HG02642 (cell line): Measurements from ENCODE around the gene SAXO1.
"Not testable (repeated sequence)": the region's sequence is repeated elsewhere in the genome, so short reads cannot be mapped to it uniquely, and the experiment has no call there.

ENCODE experiments used
- ATAC-seq: cut with Tn5 transposase; IDR thresholded peaks from one replicate; pipeline ENCODE4 v1.9.1; 2021; ENCODE audit warnings: mild to moderate bottlenecking; ENCODE audit not compliant: unreplicated experiment, poor library complexity

The SAXO1 gene

DNA sequence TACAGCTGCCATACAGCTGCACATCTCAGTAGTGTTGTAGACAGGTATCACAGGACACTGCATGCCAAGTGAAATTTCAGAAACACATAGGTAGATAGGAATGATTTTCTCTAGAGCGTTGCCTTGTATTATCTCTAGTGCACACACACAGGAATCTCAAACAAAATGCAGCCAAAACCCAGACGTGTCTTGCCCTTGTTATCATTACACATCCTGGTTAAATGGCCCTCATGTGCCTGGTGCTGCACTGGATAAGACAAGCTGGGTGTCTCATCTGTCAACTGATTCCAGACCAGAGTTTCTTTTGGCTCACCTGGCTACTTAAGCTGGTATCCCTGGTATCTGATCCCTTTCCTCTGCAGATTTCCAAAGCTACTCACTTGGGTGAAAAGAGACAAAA, 59.7 kb downstream of the SAXO1 start:
- no peak for ATAC-seq

DNA sequence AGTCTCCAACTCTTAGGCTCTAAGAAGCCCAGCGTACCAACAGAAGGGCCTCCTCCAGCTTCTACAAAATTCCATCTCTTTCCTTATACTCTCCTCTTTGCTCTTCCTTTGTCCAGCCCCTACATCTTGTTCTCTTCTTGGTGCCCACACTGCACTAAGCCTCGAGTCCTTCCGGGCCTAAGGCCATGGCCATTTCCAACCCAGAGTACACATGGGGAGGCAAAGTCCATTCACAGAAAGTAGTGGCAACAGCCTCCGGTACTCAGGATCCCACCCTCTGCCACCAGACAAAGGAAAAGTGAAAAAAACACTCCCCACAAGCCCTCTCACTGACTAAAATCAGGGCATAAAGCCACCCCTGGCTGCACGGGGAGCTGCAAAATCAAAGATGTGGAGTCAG, 60.3 kb downstream of the SAXO1 start:
- no peak for ATAC-seq

DNA sequence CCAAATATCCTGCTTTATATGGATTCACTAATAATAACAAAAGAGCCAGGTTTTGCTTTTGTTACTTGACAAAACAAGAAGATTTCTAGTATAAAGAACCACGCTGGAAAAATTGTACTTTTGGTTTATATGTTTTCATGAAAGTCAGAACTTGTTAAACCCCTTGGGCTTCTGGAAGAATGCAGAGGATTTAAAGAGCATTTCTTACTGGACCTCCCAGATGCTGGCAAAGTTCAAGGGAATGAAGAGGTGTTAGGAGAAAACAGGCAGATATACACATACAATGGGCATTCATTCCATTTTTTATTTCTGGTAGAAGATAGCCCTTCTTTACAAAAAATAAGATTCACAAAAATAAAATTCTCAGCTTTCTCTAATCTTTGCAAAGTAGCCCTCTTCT, 61.1 kb downstream of the SAXO1 start:
- ATAC-seq = no peak

DNA sequence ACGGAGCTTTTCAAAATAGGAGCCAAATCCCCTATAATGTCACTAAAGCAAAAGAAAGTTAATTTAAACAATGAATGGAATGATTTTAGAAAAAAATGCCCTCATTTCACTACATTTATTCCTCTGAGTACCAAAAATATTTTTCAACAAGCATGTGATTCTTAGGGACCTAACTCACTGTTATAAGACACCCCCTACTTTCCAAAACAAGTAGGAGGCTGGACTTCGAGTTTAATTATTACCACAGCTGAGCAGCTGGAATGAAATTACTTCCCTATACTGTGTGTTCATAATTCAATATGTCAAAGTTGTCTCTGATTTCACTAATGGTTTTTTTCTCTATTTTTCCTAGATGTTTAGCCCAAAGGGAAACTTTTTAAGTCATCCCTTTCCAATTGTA, 61.6 kb downstream of the SAXO1 start:
- ATAC-seq = no peak

DNA sequence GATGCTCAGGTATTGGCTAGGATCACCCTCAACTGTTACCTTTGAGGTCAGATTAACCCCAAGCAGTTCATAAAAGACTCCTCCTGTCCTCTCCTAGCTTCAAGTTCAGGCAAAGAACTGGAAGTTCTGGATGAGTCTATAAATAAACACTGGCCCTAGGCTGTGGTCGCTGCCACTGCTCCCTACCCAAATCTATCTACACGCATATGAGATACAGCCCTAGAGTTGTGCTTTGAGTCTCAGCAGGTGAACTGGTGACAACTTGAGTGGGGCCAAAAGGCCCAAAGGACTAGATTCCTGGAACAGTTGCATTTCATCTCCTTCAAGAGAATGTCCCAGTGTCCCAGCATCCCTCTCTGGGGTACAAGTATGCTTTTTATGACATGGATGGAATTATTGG, 62.6 kb downstream of the SAXO1 start:
- no peak for ATAC-seq

DNA sequence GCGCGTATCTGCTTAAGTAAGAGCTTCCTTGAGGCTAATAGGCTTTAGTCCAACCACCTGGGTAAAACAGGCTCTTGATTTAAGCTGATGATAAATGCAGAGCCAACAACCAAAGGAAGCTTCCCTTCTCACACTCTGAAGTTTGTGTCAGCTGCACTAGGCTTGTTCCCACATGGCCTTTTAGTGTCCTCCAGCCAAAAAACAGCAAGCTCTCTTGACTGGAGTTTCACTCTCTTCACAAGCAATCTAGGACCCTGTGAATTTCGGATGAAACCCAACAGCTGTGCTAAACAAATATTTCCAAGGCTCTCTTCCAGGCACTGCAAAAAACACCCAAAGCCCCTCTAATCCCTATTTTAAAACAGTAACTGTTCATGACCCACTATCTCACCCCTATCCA, 63.9 kb downstream of the SAXO1 start:
- ATAC-seq = no peak

DNA sequence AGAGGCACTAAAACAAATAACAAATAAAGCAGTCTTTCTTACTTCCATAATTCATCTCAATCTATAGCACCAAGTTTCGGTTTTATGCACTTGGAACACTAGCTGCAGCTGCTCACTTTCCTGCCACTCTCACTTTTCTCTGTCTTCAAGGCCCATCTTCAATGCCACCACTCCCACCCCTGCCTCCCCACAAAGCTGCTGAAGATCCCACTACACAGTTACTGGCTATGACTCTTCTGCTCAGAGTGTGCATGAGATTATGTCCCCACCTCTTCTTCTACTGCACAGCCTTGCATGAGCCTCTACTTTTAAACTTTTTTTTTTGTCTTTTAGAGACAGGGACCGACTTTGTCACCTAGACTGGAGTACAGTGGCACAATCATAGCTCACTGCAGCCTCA, 77.4 kb downstream of the SAXO1 start:
- ATAC-seq = no peak

DNA sequence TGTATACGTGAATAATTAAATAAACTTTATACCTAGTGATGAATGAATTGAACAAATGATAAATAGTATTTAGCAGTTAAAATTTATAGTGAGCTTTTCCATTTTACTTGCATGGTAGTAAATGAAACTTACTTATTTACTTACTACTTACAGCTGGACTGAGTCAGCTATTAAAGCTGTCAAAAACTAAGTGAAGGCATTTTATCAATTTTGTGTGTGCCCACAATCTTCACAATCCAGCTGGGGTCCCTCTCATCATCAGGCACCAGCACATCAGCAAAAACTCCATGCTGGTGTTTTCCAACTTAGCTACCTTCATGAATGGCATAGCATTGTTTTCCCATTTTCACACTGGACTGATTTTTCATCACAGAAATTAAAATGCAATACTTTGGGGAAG, 81.1 kb downstream of the SAXO1 start:
- ATAC-seq = no peak

DNA sequence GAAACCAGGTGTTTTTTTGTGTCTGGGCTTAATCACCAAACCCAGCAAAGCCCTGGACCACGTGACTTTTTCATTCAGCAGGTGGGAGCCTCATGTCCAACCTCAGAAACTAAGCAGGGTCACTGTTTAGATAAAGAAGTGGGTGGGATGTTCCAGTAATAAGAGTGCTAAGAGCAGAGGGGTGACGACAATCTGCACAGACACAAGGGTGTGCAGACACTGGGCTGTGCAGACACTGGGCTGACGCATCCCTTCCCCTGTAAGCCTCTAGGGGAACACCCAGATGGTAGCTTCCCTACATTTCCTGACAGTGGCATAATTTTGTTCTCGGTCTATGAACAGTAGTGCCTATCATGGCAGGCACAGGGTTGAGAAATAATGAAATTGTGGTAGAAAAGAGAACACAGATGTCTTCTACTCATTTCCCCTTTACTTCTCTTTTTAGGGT, 85.1 kb downstream of the SAXO1 start:
- ATAC-seq = no peak

DNA sequence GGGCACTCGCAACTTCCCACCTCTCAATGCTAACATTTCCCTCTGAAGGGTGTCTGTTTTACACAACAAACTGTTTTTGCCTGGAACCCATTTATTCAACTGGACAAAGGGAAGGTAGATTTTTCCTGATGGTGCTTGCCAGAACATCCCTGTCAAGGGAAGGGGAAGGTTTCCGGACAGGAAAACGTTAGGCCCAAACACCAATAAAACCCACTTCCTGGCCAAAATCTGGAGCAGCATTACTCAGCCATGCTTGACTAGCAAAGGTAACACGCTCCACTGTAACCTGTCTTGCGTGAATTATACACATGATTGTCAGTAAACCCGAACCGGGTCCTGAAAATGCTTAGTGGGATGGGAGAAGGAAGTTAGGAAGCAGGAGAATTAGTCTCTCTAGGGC, 90.2 kb downstream of the SAXO1 start:
- ATAC-seq = no peak

DNA sequence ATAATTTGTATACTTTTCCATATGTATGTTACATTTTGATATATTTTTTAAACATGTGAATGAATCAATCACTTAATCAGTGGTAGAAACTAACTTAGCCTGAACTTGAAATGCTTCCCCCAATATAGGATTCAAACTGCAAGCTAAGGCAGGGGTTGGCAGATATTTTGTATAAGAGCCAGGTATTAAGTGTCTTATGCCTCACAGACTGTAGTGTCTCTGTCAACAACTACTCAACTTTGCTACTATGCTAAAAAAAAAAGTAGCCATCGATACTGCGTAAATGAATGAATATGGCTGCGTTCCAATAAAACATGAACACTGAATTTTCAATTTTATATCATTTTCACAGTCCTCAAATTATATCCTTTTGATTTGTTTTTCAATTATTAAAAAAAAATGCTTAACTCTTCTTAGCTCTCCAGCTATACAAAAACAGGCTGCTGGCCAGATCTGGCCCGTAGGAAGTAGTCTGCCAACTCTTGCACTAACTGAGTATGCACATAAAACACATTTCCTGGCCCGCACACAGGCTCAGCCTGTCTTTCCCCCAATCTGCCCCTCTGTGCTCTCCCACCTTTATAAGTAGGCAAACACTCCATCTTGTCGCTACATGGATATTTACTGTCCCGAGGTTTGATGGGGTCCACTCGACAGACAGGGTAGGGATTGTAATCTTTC, 91.8 kb downstream of the SAXO1 start:
- no peak for ATAC-seq

DNA sequence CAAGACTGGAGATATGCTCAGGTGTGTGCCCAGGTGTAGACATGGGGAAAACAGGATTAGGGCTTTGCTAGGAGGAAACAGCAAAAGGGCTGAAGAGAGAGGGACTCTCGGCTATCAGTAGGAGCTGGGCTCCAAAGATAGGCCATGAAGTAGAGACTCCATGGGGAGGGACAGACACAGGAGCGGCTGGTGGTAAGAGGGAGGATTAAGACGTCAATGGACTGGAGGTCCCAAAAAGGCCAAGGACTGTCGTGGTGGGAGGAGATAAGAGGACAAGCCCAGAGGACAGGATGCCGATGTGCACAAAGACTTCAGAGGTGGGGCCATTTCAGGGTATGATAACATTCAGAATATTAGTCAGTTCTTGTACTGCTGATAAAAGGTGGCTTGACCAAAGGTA, 93.1 kb downstream of the SAXO1 start:
- ATAC-seq = no peak

DNA sequence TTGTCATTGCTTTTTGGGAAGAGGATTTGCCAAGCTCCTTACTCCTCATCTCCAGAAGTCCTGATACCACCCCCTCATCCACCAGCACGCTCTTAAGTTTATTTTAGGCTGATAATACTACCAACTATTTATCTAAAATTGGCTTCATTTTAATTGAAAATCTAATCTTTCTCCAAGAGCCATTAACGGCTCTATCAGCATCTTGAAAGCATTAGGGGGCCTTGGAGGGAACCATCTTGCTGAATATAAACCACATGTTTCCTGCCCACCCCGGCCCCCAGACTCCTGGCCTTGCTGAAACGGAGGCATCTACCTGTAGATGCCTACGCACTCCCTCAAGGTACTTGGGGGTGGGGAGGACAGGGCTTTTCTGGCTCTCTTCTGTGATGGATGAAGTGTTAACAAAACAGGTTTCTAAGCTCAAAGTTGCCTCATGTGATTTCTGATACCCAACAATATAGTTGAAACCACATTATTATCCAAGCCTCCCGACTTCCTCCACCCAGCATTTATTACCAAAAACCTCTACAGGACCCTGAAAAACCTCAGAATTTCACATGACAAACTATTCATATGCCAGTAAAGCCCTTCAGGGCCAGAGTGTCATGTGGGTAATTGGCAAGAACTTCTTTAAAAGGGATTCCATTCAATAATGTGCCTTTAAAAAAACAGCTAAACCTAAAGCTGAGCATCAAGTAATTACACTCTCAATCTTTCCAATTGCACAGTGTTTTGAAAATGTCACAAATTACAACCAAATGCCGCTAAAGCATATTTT, 96.7 kb downstream of the SAXO1 start:
- no peak for ATAC-seq

DNA sequence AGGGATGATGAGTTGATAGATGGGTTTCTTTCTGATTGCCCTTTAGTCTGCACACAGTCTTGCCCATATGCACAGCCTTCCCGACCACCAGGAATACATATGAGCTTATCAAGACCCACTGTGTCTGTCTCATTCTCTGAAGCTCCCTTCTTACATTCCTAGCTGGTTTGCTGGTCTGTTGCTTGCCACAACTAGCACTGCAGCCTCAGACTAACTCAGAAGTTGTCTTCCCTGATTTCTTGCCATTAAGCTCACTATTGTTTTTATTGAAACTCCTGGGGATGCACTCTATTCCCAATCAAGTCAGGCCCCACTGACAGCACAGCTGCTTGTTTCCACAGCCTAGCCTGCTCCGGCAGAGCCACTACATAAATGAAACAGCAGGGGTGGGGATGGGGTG, 97.5 kb downstream of the SAXO1 start:
- no peak for ATAC-seq

DNA sequence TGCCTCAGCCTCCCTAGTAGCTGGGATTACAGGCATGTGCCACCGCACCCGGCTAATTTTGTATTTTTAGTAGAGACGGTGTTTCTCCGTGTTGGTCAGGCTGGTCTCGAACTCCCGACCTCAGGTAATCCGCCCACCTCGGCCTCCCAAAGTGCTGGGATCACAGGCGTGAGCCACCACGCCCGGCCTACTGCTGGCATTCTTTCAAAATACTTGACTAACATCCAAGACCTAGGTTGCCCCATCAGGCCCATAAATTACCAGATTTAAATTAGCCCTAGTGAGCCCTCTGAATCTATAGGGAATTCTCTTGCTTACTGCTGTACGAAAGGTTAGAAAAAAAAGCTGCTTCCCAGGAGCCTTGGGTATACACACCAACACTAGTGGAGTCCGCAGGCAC, 102.4 kb downstream of the SAXO1 start:
- not testable (repeated sequence) for ATAC-seq

DNA sequence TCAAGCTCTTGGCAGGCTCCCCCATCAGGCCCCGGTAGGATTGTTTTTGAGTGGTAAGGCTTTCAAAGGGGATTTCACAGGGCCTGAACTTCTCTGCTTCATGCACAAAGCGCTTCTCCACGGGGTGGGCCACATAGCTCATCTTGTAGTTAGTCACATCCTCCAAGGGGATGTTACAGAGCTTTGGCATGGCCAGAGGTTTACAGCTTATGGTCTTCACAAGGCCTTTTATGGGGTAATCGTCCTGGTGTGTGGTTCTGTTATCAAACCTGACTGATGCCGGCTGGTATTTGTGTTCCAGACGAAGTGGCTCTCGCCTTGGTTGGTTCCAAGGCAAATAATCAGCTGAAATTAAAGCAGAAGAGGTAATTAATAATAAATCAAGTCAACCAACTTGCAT, 104.3 kb downstream of the SAXO1 start:
- ATAC-seq = no peak

DNA sequence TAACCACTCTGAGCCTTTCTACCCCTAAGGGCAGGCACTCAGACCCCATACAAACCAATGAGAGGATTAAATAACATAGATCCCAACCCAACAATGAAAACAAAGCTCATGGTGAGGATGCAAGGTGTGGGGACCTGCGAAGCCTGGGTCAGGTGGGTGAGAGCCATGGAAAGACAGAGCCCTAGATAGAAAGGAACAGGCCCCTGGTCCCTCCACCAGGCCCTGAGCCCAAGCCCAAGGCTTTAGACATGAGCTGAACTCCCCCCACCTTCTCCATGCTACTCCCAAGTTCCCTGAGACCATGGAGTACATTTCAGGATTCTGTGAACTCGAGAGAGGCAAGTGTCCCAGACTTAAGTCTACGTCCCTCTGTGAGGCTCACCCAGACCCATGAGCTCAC, 106.5 kb downstream of the SAXO1 start:
- ATAC-seq = no peak

DNA sequence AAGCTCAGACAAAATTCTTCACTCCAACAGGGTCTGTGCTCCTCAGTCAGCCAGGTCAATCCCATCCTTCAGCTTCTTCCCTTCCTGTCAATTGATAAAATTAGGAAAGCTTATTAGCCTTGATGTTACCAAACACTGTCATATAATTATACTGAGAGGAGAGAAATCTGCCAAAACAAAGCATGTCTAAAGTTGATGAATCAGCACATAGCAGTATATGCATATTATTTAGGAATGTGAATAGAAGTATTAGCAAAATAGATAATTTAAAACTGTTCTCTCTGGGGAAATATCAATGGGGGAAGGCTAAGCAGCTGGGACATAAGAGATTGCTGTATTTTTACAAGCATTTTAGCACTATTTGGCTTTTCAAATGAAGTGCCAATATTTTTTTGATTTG, 107.1 kb downstream of the SAXO1 start:
- ATAC-seq = no peak

DNA sequence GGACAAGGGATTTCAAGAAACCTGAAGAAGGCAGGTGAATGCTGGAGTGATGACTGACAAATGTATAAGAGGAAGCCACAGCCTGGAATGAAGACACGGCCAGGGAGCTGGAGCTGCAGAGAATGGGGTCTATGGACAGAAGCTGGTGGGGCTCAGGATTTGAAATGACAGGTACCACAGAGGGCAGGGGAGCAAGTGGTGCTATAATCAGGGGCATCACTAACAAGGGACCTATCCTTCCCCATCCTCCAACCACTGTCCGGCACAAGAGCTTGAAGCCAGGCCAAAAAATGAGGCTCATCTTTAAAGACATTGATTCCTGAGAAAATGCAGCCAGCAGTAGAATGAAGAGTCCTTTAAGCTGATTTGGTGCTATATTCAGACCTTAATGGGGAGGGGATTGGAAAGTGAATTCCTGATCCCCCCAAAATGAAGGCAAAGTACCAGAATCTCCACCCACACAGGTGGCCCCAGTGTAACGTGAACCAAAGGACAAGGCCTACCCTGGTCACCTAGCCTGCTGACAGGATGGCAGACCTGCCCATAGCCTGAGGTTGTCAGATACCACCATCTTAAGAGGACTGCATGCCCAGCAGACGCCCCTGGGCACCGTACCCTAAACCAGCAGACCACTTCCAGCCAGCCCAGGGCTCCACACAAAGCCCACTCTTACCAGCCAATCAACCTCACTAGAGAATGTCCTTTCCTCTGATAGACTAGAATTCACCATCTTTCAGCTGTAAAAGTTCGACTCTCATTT, 109.2 kb downstream of the SAXO1 start:
- ATAC-seq = no peak

DNA sequence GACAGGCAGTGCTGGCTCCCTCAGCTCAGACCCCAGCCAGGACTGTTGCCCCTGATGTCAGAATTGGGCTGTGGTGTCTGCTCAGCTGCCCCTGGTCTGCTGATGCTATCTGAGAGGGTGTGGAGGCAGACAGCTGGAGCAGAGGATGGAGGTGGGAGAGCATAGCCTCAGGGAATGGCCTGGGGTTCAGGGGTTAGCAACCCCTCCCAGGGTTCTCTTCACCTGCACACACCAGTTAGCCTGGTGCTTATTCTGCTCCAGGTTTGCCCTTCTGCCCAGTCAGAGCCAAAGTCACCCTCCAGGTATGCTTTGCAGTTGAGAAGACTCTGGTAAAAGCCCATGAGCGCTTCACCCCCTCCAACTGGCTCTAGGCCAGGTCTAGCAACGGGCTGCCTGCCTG, 109.8 kb downstream of the SAXO1 start:
- no peak for ATAC-seq

DNA sequence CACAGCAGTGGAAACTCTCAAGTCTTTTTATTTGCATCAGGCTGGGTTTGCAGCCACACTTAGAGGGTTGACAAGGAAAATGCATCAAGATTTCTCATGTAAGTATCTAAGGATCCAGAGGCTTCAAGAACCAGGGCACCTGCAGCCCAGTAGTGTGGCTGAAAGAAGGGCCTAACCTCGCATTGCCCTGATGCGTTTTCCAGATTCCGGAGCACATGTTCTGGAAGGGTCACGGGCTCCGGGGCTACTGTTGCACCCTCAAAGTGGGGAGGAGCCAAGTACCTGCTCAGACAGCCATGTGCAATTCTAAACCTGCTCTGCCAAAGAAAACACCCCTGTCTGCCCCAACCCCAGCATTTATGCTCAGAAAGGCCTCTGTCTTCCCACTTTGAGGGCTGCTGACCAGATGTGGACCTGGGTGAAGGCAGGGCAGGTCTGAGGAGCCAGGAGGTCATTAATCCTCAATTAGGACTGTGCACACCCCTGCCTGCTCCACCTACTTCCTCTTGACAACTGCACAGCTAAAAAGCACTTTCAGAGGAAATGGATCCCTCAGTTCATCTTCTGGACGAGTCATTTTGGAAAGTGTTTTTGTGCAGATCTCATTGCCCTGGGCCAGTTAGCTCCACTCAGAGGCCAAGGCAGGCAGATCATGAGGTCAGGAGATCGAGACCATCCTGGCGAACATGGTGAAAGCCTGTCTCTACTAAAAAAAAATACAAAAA, 110.7 kb downstream of the SAXO1 start:
- ATAC-seq = no peak
